ENCODE results near the gene ZNF738.
"Not testable (repeated sequence)": the region's sequence is repeated elsewhere in the genome, so short reads cannot be mapped to it uniquely, and the experiment has no call there.

ZNF738 gene

GRCh38 chr19:21358768-21359451 is at the start of gene ZNF738:
Gene ZNF738 (plus strand): TSS chr19:21359000. CDS start chr19:21359141, 141 bp downstream.
- peak; percentile 57 to 69 for DNase-seq (ENCODE audit: low read depth in 2 of 2)

GRCh38 chr19:21312807-21313206 is 46.0 kb upstream of the ZNF738 start:
- not testable (repeated sequence) for DNase-seq (ENCODE audit: low read depth in 2 of 2)

GRCh38 chr19:21314676-21315075 is 44.1 kb upstream of the ZNF738 start:
- no peak for DNase-seq (ENCODE audit: low read depth in 2 of 2)

- DNase-seq (ENCODE audit: low read depth in 2 of 2) = no peak
Observed at GRCh38 chr19:21317821-21318220, 41.0 kb upstream of the ZNF738 start.

DNA sequence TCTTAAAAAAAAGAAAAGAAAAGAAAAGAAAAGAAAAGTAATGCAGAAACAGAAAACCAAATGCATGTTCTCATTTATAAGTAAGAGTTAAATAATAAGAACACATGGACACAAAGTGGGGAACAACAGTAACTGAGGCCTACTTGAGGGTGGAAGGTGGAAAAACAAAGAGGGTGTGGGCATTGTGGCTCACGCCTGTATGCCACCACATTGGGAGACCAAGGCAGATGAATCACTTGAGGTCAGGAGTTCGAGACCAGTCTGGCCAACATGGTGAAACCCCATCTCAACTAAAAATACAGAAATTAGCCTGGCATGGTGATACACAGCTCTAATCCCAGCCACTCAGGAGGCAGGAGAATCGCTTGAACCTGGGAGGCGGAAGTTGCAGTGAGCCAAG is 37.7 kb upstream of the ZNF738 start:
- DNase-seq (ENCODE audit: low read depth in 2 of 2) = no peak

GRCh38 chr19:21321996-21322395 is 36.8 kb upstream of the ZNF738 start:
- DNase-seq (ENCODE audit: low read depth in 2 of 2) = no peak

DNA sequence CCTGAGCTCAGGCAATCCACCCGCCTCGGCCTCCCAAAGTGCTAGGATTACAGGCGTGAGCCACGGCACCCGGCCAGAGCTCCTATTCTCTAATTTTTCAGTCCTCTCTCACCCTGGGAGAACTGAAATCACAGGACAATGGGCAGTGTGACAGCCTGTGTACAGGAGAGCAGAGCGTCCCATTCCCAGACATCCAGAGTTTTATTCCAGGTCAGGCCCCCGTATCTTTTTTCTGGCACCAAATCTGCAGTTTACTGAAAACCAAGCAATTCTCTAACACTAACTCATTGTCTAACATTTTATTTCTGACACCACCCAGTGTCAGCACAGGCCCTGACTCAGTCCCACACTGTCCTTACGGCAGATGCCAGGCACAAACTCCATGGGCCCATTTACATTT is 36.3 kb upstream of the ZNF738 start:
- no peak for DNase-seq (ENCODE audit: low read depth in 2 of 2)

DNA sequence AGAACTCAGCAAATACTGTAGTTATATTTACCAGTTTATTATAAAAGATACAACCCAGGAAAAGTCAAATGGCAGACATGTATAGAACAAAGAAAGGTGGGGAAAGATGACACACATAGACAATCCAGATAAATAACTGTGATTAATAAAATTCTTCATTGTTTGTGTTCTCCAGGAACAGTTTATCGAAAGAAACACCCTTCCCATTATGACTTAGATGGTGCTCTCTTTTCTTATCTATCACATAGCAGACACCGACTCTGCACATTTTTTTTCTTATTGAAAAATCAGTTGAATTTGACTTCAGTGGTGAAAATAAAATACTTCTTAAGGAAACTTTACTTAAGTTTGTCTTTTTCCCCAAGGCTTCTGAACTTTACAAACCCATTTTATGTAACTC is 35.8 kb upstream of the ZNF738 start:
- no peak for DNase-seq (ENCODE audit: low read depth in 2 of 2)

DNA sequence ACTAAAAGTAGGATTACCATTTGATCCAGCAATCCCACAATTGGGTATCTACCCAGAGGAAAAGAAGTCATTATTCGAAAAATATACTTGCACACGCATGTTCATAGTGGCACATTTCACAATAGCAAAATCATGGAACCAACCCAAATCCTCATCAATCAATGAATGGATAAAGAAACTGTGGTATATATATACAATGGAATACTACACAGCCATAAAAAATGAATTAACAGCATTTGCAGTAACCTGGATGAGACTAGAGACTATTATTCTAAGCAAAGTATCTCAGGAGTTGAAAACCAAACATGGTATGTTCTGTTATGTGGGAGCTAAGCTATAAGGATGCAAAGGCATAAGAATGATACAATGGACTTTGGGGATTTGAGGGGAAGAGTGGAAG is 32.6 kb upstream of the ZNF738 start:
- DNase-seq (ENCODE audit: low read depth in 2 of 2) = no peak

DNA sequence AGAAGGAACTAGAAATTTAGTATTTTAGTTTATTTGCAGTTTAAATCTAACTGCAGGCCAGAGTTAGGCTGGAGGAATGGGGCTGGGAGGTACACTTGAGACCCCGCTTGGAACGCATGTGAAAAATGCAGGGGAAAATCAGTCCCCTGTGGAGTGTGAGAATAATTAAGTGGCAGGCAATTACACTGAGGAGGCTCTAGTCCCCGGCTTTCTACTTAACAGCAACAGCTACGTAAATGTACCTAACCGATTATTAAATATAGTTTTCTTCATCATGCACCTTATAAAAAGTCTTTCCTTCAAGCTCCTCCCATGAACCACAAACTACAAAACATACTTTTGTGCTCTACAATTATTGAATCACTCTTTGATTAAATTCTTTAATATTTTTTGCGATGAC is 30.4 kb upstream of the ZNF738 start:
- no peak for DNase-seq (ENCODE audit: low read depth in 2 of 2)

DNA sequence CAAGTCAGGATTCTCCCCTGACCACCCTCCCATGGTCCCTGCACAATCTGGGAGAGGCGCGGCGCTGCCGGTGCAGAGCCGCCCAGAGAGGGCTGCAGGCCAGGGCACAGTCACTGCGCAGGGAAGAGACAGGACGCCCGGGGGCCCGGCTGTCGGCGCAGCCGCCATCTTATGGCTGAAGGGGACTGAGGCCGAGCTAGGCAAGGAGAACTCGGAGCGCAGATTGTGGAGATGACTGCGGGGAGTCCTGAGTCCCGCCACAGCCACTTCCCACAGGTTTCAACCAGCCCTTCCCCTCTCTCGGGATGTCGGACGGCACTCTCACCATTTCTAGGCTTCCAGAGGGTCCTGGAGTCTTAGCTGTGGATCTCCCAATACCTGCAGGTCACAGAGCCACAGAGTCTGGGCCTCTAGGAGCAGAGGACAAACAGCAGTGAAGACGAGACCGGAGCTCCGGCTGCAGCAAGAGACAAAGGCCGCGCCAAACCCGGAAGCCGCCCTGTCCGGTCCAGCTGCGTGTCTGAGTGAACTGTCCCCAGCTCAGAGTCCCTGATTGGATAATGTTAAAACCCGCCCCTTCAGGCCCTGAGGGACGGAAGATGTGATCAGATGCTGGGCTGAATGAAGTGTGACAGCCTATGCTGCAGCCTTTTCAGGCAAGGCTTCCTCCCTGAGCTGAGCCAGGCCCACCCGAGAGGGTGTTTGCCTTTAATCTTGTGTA is 29.8 kb upstream of the ZNF738 start, which contains the start of gene ZNF708:
TSS of gene ZNF708 (minus strand) at position 526 of the 721 bp plus-strand sequence. CDS start at position 328, 198 bp downstream.
- peak; percentile 46 to 63 for DNase-seq (ENCODE audit: low read depth in 2 of 2)

DNA sequence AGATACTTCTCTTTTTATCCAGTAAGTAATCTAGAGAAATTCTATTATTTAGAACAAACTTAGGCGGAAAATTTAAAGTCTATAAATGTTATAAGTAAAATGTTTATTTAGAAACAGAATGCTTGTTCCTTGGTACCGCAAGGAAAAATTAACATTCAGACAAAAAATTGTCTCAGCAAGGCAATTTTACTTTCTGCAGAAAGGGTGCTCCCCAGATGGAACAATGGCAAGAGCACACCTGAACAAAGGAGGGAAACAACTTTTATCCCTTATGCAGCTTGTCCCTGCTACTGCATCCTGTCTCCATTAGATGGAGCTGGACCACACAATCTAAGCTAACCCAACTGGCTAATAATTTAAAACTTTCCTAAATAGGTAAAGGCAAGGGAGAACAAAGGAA is 23.1 kb upstream of the ZNF738 start:
- no peak for DNase-seq (ENCODE audit: low read depth in 2 of 2)

GRCh38 chr19:21344841-21345240 is 14.0 kb upstream of the ZNF738 start:
- DNase-seq (ENCODE audit: low read depth in 2 of 2) = not testable (repeated sequence)

DNA sequence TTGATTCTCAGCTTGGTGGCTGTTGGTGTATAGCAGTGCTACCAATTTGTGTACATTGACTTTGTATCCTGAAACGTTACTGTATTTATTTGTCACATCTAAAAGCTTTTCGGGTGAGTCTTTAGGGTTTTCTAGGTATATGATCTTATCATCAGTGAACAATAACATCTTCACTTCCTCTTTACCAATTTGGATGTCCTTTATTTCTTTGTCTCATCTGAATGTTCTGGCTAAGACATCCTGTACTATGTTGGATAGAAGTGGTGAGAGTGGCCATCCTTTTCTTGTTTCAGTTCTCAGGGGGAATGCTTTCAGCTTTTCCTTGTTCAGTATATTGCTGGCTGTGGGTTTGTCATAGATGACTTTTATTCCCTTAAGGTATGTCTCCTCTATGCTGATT is 6.0 kb upstream of the ZNF738 start:
- no peak for DNase-seq (ENCODE audit: low read depth in 2 of 2)

- no peak for DNase-seq (ENCODE audit: low read depth in 2 of 2)
Observed at GRCh38 chr19:21362291-21362690, 3.5 kb downstream of the ZNF738 start.

DNA sequence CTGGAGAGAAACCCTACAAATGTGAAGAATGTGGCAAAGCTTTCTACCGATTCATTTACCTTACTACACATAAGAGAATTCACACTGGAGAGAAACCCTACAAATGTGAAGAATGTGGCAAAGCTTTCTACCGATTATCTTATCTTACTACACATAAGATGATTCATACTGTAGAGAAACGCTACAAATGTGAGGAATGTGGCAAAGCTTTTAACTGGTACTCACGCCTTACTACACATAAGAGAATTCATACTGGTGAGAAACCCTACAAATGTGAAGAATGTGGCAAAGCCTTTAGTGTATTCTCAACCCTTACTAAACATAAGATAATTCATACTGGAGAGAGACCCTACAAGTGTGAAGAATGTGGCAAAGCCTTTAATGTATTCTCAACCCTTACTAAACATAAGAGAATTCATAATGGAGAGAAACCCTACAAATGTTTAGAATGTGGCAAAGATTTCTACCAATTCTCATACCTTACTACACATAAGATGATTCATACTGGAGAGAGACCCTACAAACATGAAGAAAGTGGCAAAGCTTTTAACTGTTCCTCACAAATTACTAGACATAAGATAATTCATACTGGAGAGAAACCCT is 25.3 kb downstream of the ZNF738 start:
- no peak for DNase-seq (ENCODE audit: low read depth in 2 of 2)

DNA sequence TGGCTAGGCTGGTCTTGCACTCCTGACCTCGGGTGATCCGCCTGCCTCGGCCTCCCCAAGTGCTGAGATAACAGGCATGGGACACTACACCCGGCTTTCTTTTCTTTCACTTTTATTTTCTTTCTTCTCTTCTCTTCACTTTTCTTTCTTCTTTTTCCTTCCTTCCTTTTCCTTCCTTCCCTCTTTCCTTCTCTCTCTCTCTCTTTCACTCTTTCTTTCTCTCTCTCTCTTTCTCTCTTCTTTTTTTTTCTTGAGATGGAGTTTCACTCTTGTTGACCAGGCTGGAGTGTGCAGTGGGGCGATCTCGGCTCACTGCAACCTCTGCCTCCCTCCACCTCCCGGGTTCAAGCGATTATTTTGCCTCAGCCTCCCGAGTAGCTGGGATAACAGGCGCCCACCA is 37.3 kb downstream of the ZNF738 start:
- no peak for DNase-seq (ENCODE audit: low read depth in 2 of 2)

DNA sequence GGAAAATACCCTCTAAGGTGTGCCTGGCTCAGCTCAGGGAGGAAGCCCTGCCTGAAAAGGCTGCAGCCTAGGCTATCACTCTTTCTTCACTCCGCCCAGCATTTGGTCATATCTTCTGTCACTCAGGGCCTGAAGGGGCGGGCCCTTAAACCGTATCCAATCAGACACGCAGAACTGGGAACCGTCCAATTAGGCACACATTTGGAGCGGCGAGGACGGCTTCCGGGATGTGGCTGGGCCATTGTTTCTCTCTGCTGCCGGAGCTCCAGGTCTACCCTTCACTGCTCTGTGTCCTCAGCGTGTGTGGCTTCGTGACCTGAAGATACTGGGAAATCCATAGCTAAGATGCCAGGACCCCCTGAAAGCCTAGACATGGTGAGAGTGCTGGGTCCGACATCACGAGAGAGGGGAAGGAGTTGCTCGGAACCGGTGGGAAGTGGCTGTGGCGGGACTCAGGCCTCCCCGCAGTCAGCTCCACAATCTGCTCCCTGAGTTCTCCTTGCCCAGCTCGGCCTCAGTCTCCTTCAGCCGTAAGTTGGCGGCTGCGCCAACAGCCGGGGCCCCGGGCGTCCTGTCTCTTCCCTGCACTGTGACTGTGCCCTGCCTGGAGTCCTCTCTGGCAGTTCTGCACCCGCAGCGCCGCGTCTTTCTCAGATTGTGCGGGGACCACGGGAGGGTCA is 38.2 kb downstream of the ZNF738 start, which contains the start of gene ZNF493:
TSS of gene ZNF493 (plus strand) at position 241 of the 680 bp plus-strand sequence. CDS start at position 346, 105 bp downstream.
- peak; percentile 71 to 85 for DNase-seq (ENCODE audit: low read depth in 2 of 2)

DNA sequence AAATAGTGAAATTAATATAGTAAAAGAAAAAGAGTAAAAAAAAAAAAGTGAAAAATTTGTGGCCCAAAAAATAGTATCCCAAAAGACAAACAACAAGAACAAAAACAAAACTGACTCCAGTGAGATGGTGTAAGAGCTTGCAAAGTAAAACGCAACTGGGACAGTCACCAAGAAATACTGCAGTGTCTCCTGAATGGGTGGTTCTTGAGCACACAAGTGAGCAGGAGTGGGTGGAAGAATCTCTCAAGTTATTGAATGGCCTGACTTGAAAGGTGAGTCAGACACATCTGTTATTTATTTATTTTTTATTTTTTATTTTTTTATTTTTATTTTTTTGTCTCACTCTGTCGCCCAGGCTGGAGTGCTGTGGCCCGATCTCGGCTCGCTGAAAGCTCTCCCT is 40.1 kb downstream of the ZNF738 start:
- no peak for DNase-seq (ENCODE audit: low read depth in 2 of 2)

- no peak for DNase-seq (ENCODE audit: low read depth in 2 of 2)
Observed at GRCh38 chr19:21402303-21402985, 43.6 kb downstream of the ZNF738 start.

DNA sequence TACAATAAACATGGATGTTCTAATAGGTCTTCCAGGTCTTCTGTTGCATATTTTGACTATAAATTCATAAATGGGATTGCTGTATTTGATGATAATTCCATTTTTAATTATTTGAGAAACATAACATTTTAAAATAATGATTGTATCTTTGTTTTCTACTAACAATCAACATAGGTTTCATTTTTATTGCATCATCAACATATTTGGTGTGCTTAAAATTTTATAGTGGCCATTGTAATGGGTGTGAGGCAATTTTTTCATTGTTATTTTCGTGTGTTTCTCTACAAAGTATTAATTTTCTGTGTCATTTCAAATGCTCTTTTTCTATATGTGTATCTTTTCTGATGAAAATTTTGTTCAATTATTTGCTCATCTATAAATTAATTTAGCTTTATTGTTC is 51.4 kb downstream of the ZNF738 start:
- DNase-seq (ENCODE audit: low read depth in 2 of 2) = no peak

- no peak for DNase-seq (ENCODE audit: low read depth in 2 of 2)
Observed at GRCh38 chr19:21422244-21422643, 63.4 kb downstream of the ZNF738 start.

All from stimulated activated CD8-positive, alpha-beta memory T cell treated with anti-CD3 and anti-CD28 coated beads, Interleukin-15, amount 100 ng/mL, for 4 hours (primary cell).